Osteoblast (primary cell): Measurements from ENCODE around the gene DCAF12. TPM values are rescaled to one million over a fixed set of nuclear protein-coding genes. Genes with fewer than 3 reads are reported as not detected.

Source experiments
- DNase-seq: peaks from one replicate; pipeline ENCODE4 v3.0.0; 2011; ENCODE audit warnings: low spot score, mixed read lengths; ENCODE audit not compliant: insufficient read length; ENCODE audit errors: missing footprints
- H2AFZ ChIP-seq: 2 replicates; pipeline ENCODE4 v1.6.0; 2011; ENCODE audit warnings: mild to moderate bottlenecking, low read length
- H3K27ac ChIP-seq: 2 replicates; pipeline ENCODE4 v1.5.1; 2011; ENCODE audit warnings: mild to moderate bottlenecking, low read depth, low read length, moderate library complexity
- H3K27me3 ChIP-seq: 2 replicates; pipeline ENCODE4 v1.6.0; 2012; ENCODE audit warnings: mild to moderate bottlenecking, control low read depth, inconsistent platforms, low read length, moderate library complexity; ENCODE audit not compliant: insufficient read depth
- H3K36me3 ChIP-seq: 2 replicates; pipeline ENCODE4 v1.5.1; 2011; ENCODE audit warnings: mild to moderate bottlenecking, low read length, control low read depth, moderate library complexity; ENCODE audit not compliant: insufficient read depth
- H3K4me1 ChIP-seq: 2 replicates; pipeline ENCODE4 v1.5.1; 2011; ENCODE audit warnings: mild to moderate bottlenecking, low read length, control low read depth, moderate library complexity; ENCODE audit not compliant: insufficient read depth
- H3K4me2 ChIP-seq: 2 replicates; pipeline ENCODE4 v1.6.0; 2011; ENCODE audit warnings: mild to moderate bottlenecking, low read length; ENCODE audit not compliant: insufficient read depth
- H3K4me3 ChIP-seq: fragments of 200-600 bp; sonication (generic); 3 replicates; pipeline ENCODE4 v1.5.1; 2012; ENCODE audit warnings: mild to moderate bottlenecking, low read length, inconsistent platforms; ENCODE audit not compliant: insufficient read depth
- H3K79me2 ChIP-seq: 2 replicates; pipeline ENCODE4 v1.6.0; 2012; ENCODE audit warnings: mild to moderate bottlenecking, low read length, control low read depth, inconsistent platforms; ENCODE audit not compliant: insufficient read depth
- H3K9me3 ChIP-seq: 2 replicates; pipeline ENCODE4 v1.5.1; 2011; ENCODE audit warnings: low read depth, low read length, control low read depth
- H4K20me1 ChIP-seq: 2 replicates; pipeline ENCODE4 v1.6.0; 2012; ENCODE audit warnings: mild to moderate bottlenecking, low read length, control low read depth; ENCODE audit not compliant: insufficient read depth
- CTCF ChIP-seq: IDR thresholded peaks from 2 replicates; pipeline ENCODE4 v1.5.1; 2011; ENCODE audit warnings: mild to moderate bottlenecking, low read depth, low read length, moderate library complexity; ENCODE audit errors: extremely low read depth
- total RNA-seq: library from RNA; depleted of rRNA; stranded (reverse); fragments of >200 nt; gene quantifications from 2 replicates; pipeline ENCODE4 v1.2.3, GENCODE V29; 2012

The DCAF12 gene
- total RNA-seq, 1 donor = 21.4 TPM

- H4K20me1 ChIP-seq = no peaks in the 10 kb centered on the region
- TF ChIP-seq CTCF = no peak
- H3K27me3 ChIP-seq = no peaks in the 10 kb centered on the region
- no peak overlapping the region for H3K27ac ChIP-seq
- H3K36me3 ChIP-seq = no peaks in the 10 kb centered on the region
- no peak overlapping the region for H3K4me3 ChIP-seq
- H3K9me3 ChIP-seq = no peaks in the 10 kb centered on the region
- H3K4me1 ChIP-seq = no peaks in the 10 kb centered on the region
- no peak overlapping the region for H3K4me2 ChIP-seq
- H2AFZ ChIP-seq = no peak overlapping the region
- peak; percentile 15 for DNase-seq
- no peaks in the 10 kb centered on the region for H3K79me2 ChIP-seq
Measured at GRCh38 chr9:34134521-34134920, 8.0 kb upstream of the DCAF12 start.

DNA sequence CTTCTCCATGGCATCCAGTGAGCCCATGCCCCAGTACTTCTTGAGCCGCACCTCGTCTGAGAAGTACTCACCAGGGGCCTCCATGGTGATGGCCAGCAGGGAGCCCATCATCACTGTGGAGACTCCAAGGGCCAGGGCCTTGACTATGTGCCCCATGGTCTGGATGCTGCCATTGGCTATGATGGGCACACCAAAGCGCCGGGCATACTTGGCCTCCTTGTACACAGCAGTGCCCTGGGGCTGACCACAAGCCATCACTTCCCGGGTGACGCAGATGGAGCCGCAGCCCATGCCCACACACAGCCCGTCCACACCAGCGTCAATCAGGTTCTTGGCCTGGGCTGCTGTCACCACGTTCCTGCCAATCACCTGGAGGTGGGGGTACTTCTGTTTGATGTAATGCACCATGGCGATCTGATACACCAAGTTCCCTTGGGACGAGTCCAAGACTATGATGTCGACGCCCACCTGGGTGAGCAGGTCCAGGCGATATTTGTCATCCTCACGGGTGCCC is 7.0 kb upstream of the DCAF12 start:
- H3K4me1 ChIP-seq = no peaks in the 10 kb centered on the region
- H3K79me2 ChIP-seq = no peaks in the 10 kb centered on the region
- H3K36me3 ChIP-seq = no peaks in the 10 kb centered on the region
- no peak for TF ChIP-seq CTCF
- H3K27me3 ChIP-seq = no peaks in the 10 kb centered on the region
- H4K20me1 ChIP-seq = no peaks in the 10 kb centered on the region
- no peak overlapping the region for H2AFZ ChIP-seq
- no peak overlapping the region for H3K4me3 ChIP-seq
- no peaks in the 10 kb centered on the region for H3K9me3 ChIP-seq
- H3K27ac ChIP-seq = no peak overlapping the region
- no peak overlapping the region for H3K4me2 ChIP-seq
- no peak for DNase-seq

DNA sequence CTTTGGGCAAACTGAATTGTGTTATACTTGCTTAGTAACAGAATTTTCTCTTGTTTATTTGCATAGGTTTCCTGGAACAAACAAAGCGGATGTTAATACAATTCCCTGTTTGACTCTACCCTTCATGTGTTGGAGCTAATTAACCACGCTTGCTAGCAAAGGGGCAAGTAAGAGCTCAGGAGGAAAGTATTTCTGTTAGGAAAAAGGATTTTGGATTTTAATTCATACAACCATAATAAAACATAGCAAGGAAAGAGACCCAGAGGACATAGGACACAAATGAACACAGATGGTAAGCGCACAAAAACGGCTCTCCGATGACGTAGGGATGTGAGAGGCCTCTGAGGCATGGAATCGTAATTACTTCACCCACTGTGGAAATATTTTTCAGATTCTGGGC is 5.1 kb upstream of the DCAF12 start:
- peaks cover 2% of the 10 kb centered on the region for H3K4me1 ChIP-seq
- no peaks in the 10 kb centered on the region for H3K9me3 ChIP-seq
- no peak overlapping the region for H3K4me2 ChIP-seq
- no peaks in the 10 kb centered on the region for H3K36me3 ChIP-seq
- H4K20me1 ChIP-seq = no peaks in the 10 kb centered on the region
- no peak overlapping the region for H3K27ac ChIP-seq
- no peaks in the 10 kb centered on the region for H3K79me2 ChIP-seq
- TF ChIP-seq CTCF = no peak
- DNase-seq = no peak
- no peak overlapping the region for H3K4me3 ChIP-seq
- no peak overlapping the region for H2AFZ ChIP-seq
- H3K27me3 ChIP-seq = no peaks in the 10 kb centered on the region

- Histone ChIP-seq H3K36me3 (peaks cover 17% of the 10 kb centered on the region), H3K4me1 (peaks cover 16% of the 10 kb centered on the region), H3K27ac (peak overlapping the region; percentile 90), H4K20me1 (peaks cover 7% of the 10 kb centered on the region), H3K79me2 (peaks cover 42% of the 10 kb centered on the region), H3K9me3 (no peaks in the 10 kb centered on the region), H2AFZ (peak overlapping the region; percentile 97), H3K27me3 (no peaks in the 10 kb centered on the region), H3K4me3 (peak overlapping the region; percentile 98), H3K4me2 (peak overlapping the region; percentile 99)
- TF ChIP-seq CTCF = no peak
- peak; percentile 8 for DNase-seq
Measured at GRCh38 chr9:34127035-34127948, 794 bp upstream of the DCAF12 start.
